GM12891 (cell line): ENCODE measurements around the gene KLHL26.

ENCODE experiments used
- POLR2A ChIP-seq: IDR thresholded peaks from 2 replicates; pipeline ENCODE4 v1.6.1; 2011; ENCODE audit warnings: low read depth, low read length, control low read depth
- POLR2AphosphoS5 ChIP-seq: IDR thresholded peaks from 2 replicates; pipeline ENCODE4 v1.6.1; 2011; ENCODE audit warnings: low read depth, low read length, control low read depth
- POU2F2 ChIP-seq: IDR thresholded peaks from 2 replicates; pipeline ENCODE4 v1.6.1; 2011; ENCODE audit warnings: low read depth, mild to moderate bottlenecking, control low read depth, low read length, moderate library complexity
- TAF1 ChIP-seq: IDR thresholded peaks from 2 replicates; pipeline ENCODE4 v1.6.1; 2011; ENCODE audit warnings: low read depth, low read length, control low read depth

- TF ChIP-seq POLR2A: no peak
- TF ChIP-seq TAF1: no peak
- TF ChIP-seq POLR2AphosphoS5: no peak
- TF ChIP-seq POU2F2: no peak
Observed at GRCh38 chr19:18696023-18696422, 59.2 kb downstream of the KLHL26 start.
